Activated CD8-positive, alpha-beta memory T cell treated with anti-CD3 and anti-CD28 coated beads, Interleukin-2, amount 50 U/mL, for 1 hour (primary cell): ENCODE data around the gene SMIM44.

Experiments used
- DNase-seq: peaks from one replicate; pipeline ENCODE4 v3.0.0-alpha.2; 2020; ENCODE audit errors: extremely low read depth

Gene SMIM44

DNA sequence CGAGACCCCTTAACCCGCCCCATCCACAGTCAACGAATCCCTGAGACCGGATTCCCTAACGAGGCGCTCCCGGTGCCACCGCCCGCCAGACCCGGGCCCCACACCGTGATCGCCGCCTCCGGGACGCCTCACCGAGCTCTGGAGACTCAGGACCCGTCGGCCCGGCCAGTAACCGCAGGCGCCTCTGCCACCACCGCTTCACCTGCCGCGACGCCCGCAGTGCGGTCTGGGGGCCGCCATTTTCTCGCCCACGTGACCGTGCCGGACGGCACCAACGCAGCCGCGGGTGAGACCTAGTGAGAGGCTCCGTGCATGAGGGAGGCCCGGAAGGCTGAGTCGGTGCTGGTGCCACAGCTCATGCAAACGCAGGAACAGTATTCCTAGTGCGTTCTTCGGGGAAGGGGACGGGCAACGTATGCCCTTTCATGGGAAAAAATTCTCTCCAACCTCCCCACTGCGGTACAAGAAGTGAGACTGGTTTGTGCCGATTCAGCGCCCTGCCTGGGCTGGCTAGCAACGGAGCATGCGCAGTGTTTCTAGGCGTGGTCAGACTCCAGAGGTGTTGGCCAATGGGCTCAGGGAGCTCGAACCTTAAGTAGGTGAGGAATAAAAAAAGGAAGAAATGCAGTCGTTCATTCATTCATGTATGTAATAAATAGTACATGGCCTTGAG is 17.3 kb upstream of the SMIM44 start, which contains the start of gene DOHH:
TSS of gene DOHH (minus strand) at position 246 of the 673 bp plus-strand sequence. CDS start 3,860 bp downstream, outside the sequence.
- peak; percentile 89 for DNase-seq

- DNase-seq = no peak
Observed at GRCh38 chr19:3499738-3500428, 16.6 kb upstream of the SMIM44 start.

- DNase-seq = no peak
Observed at GRCh38 chr19:3497757-3498520, 14.7 kb upstream of the SMIM44 start.

DNA sequence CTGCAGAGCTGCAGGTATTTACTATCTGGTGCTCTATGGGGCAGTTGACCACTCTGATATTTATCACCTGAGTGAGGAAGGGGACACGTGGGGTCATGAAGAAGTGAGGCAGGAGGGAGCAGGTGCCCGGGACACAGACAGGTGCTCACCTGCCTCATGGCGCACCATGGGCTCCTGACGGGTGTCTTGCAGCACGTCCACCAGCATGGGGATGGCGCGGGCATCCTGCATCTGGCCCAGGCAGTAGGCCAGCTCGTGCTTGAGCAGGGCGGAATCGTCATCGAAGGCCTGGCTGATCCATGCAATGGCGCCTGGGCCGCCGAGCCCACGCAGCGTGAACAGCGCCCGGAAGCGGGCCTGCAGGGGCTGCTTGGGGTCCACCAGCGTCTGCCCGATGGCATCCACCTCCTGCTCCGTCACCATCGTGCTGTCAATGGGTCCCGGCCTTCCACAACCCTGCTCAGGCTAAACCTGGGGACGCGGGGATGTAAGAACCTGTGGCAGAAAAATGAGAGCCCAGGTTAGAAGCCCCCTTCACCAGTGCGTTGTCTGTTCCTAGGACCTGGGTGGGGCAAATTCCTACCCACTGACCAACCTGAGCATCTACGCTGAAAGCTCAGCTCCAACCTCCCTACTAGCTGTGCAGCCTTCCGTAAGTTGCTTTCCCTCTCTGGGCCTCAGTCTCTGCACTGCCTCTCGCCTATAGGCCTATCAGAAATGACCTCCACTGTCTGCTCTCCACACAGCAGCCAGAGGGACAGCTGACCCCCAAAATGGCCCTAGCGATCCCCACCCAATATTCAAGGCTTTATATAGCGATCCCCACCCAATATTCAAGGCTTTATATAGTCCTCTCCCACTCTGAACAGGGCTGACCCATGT is 13.4 kb upstream of the SMIM44 start:
- DNase-seq = no peak

DNA sequence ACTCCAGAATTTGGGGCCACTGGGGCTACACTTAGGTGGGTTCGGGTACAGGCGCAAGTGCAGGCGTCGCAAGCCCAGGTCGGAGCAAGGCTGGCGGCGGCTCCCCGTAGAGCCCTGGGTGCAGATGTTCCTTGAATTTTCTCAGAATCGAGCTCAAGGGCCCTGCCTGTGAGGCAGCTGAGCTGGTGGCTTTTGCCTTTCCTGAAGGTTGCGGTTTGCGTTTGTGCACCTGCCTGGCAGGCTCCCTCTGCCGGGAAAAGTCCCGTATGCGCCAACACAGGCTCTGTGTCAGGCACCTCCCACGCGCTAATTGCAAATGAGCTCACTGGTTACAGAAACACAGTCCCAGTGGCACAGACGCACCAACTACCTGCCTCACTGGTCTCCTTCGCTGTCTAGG is 11.3 kb upstream of the SMIM44 start:
- no peak for DNase-seq

DNA sequence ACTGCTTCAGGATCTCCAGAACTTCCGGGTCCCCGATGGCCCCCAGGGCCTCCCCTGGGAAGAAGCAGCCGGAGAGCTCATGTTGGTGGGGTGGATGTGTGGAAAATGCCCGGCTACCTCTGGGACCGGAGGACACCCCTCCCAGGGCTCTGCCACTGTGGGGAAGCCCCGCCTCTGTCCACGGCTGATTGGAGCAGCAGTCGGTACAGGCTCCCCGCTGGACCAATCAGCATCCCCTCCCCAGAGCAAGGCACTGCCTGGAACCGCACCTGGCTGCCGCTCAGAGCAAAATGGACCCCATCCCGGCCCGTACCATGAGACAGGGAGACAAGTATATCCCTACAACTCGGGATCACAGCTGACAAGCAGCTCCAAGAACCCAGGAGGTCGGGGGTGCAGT is 10.8 kb upstream of the SMIM44 start:
- DNase-seq = no peak

DNA sequence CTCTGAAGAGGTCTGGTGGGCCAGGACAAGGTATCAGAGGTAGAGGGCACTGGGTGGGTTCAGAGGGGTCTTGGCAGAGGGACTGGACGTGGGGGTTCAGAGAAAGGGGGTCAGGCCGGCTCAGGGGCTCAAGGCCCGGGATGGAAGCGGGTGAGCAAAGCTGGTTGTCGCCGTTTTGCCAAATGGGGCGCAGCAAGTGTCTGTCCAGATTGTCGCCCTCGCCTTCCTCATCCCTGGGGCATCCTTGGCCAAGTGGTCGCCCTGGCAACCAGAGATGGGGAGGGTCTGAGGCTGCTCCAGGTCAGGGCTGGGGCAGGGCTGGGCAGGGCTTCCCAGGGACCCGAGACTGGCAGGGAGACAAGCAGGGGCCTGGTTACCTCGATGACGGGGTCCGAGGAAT is 10.4 kb upstream of the SMIM44 start:
- no peak for DNase-seq

DNA sequence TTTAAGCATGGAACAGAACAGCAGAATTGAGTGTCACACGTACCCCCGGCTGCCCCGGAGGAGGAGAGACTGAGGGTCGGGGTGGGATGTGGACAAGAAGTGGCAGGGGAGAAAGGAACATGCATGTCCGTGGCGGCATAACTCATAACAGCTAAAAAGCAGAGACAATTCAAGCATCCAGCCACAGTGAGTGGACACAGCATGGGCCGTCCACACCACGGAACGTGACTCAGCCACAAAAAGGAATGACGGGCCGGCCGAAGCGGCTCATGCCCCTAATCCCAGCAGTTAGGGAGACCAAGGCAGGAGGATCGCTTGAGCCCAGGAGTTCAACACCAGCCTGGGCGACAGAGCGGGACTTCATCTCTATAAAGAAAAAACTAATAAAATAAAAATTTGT is 9.7 kb upstream of the SMIM44 start:
- DNase-seq = no peak

- DNase-seq = no peak
Observed at GRCh38 chr19:3492131-3492839, 9.0 kb upstream of the SMIM44 start.

DNA sequence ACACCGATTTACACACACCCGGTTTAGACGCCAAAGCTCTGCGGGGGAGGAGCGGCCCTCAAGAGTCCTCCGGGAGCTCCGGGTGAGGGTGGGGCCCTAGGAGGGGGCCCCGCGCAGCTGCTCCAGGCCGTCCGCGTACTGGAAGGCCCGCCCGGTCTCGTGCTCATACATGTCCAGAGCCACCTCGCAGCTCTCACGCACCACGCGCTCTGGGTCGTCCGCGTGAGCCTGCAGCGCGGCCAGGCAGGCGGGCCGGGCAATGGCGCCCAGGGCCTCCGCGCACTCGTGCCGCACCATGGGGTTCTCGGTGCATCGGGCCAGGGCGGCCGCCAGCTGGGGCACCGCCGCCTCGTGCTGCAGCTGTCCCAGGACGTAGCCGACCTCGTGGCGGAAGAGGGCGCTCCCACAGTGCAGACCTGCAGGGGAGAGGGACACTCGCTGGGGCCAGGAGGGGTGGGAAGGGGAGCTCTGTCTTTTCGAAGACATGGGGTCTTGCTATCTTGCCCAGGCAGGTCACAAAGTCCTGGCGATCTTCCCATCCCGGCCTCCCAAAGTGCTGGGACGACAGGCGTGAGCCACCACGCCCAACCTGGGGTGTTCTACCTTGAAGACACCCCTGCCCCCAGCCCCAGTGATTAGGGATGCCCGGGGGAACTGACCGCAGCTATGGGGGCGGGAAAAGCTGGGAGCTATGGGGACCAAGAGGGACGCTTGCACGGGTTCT is 8.3 kb upstream of the SMIM44 start:
- no peak for DNase-seq

- DNase-seq = no peak
Observed at GRCh38 chr19:3482507-3483225, 575 bp downstream of the SMIM44 start.

DNA sequence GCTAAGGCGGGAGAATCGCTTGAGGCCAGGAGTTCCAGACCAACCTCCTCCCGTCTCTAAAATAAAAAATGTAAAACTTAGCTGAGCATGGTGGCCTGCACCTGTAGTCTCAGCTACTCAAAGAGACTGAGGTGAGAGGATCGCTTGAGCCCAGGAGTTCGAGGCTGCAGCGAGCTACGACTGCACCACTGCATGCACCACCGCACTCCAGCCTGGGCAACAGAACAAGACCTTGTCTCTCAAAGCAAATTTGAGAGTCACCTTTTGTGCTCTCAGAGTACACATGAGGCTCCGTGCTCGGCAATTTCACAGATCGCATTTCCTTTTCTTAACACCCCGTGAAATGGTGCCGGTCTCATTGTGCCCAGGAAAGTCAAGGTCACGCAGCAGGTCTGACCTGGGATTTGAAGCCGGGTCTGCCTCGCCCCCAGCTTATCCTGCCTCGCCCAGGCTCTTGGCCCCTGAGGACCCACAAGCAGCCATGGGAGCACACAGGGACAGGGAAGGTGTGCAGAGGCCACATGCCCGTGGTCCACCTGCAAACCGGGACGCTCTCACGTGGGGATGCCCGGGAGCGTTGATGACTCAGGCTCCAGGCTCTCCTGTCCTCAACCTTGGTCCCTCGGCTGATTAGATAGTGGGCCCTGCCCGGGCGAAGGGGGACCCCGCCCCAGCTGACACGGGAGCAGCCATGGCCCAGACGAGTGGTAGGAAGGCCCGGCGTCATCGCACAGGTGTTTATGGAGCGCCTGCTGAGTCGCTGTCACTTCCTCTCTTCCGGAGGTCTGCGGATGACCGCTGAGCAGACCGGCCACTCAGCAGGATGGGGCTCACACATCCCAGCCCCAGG is 1.8 kb downstream of the SMIM44 start:
- DNase-seq = no peak

DNA sequence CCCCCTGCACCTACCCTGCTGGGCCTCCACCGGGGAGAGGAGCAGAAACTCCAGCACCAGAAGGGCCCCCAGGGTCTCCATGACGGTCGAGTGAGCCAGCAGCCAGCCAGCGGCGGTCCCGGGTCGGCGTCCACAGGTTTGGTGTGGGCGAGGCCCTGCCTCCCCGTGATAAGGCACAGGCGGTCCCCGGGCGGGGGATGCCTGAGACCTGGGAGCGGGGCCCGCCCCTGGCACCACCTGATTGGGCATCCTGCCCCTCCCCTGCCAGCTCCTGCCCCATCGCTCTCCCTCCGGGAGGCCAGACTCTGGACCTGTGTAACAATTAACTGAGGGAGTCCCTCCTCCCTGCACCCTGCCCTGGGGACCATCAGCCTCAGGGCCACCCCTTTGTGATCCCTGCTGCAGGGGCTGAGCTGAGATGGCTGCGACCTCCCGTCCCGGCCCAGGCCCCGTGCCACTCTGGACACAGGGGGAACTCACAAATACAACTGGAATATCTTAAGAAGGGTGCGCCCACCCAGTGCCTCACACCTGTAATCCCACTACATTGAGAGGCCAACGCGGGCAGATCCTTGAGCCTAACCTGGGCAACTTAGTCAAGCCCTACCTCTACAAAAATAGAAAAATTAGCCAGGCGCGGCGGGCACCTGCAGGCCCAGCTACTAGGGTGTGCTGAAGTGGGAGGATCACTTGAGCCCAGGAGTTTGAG is 2.7 kb downstream of the SMIM44 start, which contains the start of gene SMIM24:
TSS of gene SMIM24 (minus strand) at position 143 of the 709 bp plus-strand sequence. CDS start at position 81, 62 bp downstream.
- no peak for DNase-seq

DNA sequence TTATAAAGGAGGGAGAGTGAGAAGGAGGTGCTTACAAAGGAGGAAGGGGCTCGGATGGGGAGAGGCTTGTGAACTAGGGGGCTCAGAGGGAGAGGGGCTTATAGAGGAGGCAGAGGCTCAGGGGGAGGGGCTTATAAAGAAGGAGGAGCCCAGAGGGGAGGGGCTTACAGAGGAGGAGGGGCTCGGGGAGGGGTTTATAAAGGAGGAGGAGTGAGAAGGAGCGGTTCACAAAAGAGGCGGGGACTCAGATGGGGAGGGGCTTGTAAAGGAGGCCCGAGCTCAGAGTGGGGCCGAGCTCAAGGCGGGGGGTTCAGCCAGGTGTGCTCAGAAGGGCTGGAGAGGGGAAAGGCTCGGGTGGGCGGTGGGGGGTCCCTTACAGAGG is 3.4 kb downstream of the SMIM44 start:
- DNase-seq = no peak

DNA sequence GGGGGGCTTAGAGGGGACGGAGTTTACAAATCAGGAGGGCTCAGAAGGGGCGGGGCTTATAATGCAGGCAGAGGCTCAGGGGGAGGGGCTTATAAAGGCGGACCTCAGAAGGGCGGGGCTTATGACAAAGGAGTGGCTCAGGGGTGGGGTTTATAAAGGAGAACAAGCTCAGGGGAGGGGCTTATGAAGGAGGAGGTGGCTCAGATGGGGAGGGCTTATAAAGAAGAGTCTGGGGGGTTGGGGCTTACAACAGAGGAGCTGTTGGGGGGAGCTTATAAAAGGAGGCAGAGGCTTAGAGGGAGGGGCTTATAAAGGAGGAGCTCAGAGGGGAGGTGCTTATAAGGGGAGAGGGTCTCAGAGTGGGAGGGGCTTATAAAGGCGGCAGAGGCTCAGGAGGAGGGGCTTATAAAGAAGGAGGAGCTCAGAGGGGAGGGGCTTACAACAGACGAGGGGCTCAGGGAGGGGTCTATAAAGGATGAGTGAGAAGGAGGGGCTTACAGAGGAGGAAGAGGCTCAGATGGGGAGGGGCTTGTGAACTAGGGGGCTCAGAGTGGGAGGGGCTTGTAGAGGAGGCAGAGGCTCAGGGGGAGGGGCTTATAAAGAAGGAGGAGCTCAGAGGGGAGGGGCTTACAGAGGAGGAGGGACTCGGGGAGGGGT is 3.9 kb downstream of the SMIM44 start:
- no peak for DNase-seq

GRCh38 chr19:3478409-3479176 is 4.6 kb downstream of the SMIM44 start:
- no peak for DNase-seq

DNA sequence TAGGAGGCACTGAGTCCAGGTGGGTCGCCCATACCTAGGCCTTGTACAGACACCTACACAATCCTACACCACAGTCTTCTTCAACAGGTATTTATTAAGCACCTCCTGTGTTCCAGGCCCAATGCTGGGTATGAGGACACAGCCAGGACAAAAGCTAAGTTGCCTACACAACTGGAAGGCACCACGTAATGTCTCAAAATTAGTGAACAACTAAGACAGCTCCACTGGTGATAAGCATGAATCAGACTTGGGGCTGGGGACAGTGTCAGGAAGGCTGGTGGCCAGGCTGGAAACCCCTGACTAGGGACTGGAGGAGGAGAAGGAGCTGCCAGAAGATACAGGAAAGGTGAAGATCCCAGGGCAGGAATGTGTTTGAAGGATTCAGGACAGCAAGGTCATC is 5.3 kb downstream of the SMIM44 start:
- no peak for DNase-seq
